Thyroid gland (tissue), 4 donors: ENCODE measurements around the gene RBBP6.

Source experiments
- POLR2A ChIP-seq, 2 donors: fragments of 450-650 bp; IDR thresholded peaks; one replicate each; pipeline ENCODE4 v1.6.1; 2017; ENCODE audit warnings: antibody characterized with exemption in 2 of 2, mild to moderate bottlenecking in 2 of 2, moderate library complexity in 1 of 2
- TF ChIP-seq, protein P1 (sequence below), 6 experiments: fragments of 200-600 bp in 3 of 6; fragments of 450-650 bp in 3 of 6; sonication (generic) in 3 of 6; IDR thresholded peaks; one replicate each; pipeline ENCODE4 v1.5.1; 2016 to 2019; ENCODE audit warnings: antibody characterized with exemption in 6 of 6, mild to moderate bottlenecking in 2 of 6, inconsistent platforms in 1 of 6, moderate library complexity in 1 of 6

DNA sequence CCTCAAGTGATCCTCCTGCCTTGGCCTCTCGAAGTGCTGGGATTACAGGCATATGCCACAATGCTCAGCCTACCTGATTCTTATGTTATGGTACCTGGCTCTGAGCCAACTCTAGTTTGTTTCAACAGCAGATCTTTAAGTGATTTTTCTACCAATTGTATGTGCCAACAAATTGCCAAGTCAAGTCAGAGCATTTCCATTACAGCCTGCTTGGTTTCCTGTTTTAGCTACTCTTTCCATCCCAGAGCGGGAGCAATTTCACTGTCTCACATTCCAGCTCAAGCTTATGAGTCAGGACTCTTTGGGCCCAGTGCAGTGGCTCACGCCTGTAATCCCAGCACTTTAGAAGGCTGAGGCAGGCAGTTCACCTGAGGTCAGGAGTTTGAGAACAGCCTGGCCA is 30.8 kb upstream of the RBBP6 start:
- TF ChIP-seq, protein P1, sequence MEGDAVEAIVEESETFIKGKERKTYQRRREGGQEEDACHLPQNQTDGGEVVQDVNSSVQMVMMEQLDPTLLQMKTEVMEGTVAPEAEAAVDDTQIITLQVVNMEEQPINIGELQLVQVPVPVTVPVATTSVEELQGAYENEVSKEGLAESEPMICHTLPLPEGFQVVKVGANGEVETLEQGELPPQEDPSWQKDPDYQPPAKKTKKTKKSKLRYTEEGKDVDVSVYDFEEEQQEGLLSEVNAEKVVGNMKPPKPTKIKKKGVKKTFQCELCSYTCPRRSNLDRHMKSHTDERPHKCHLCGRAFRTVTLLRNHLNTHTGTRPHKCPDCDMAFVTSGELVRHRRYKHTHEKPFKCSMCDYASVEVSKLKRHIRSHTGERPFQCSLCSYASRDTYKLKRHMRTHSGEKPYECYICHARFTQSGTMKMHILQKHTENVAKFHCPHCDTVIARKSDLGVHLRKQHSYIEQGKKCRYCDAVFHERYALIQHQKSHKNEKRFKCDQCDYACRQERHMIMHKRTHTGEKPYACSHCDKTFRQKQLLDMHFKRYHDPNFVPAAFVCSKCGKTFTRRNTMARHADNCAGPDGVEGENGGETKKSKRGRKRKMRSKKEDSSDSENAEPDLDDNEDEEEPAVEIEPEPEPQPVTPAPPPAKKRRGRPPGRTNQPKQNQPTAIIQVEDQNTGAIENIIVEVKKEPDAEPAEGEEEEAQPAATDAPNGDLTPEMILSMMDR (IDR thresholded peaks at IDR 0.05): no peak
- TF ChIP-seq POLR2A (IDR thresholded peaks at IDR 0.05): no peak
